HUDEP-2 (cell line): ENCODE results near the gene BLVRA.

Experiments
- DNase-seq, 76 experiments: peaks; one replicate each; lab custom pipeline; 2025; ENCODE audit not compliant: unreplicated experiment in 76 of 76; lab: John Stamatoyannopoulos, UW

BLVRA gene

DNA sequence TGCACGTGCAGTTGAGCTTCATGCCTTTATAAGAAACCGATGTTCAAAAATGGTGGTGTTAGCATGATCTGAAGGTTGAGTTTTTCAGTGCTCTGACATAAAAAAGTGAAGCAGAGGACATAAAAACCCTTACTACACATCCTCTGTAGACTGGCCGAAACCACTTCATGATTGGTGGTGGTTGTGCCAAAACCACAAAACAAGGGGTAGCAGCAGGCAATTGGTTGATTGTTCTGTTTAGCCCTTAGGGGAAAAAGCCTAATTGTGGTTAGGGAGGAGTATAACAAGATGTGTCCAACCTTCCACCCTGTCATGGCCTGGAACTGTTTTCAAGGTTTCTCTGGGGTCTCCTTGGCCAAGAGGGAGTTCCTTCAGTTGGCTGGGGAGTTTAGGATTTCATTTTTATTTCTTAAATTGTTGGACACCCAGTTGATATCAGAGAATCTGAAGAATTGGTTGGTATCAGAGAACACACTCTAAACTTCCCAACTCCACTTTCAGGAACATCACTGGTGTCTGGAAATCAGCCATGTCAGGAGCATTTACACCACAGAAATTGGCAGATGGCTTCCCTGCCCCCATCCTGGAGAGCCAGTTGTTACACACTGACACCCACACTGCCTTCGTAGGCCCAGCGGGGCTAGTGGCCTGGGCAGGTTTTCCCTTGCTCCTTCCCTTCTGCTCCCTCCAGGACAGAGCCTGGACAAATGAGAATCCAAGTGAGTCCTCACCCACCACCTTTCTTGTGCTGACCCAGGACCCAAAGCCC lies 92.1 kb downstream of the BLVRA start:
- peak in 8 of 76 experiments; percentile 5 to 41 (median 30) for DNase-seq

DNA sequence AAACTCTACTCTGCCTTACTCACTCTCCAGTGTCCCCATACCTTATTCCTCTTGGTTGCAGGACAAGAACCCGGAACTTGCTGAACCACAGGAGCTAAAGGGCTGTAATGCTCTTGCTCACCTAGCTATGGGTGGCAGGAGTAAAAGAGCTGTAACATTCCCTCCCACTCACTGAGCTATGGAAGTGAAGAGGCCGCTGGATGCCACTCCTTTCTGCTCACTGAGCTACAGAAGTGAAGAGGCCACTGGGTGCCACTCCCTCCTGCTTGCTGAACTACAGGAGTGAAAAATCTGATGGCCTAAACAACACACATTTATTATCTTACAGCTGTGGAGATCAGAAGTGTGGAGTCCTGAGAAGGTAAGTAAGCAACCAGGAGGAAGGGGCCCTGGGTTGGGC lies 93.3 kb downstream of the BLVRA start:
- DNase-seq = no peak

DNA sequence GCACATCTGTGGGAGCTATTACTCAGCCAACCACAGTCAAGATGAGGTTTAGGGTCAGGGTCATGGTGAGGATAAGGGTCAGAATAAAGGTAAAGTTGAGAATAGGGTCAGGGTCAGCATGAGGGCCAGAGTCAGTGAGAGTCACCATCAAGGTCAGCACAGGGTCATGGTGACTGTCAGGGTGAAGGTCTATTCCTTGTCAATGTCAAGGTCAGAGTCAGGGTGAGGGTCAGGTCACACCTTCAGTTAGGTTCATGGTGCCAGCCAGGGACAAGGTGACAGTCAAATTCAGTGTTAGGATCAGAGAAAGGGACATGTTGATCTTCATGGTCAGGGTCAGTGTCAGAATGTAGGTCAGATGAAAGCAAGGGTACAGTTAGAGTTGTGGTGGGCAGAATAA lies 96.7 kb downstream of the BLVRA start:
- DNase-seq = no peak

DNA sequence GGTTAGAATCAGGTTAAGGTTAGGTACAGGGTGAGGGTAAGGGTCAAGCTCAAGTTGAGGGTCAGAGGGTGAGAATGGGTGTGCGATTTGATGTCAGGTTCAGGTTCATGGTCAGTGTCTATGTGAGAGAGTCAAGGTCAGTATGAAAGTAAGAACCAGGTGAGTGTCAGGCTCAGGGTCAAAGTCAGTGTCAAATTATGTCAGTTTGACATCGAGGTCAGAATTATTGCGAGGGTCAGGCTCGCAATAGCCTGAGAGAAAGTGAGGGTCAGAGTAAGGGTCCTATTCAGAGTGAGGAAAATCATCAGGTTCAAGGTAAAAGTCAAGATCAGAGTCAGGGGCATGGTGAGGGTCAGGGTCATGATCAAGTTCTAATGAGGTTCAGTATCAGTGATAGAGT lies 97.8 kb downstream of the BLVRA start:
- DNase-seq = no peak
